GM23248 (cell line): Measurements from ENCODE around the gene METTL8. TPM values are rescaled to one million over a fixed set of nuclear protein-coding genes. Genes with fewer than 3 reads are reported as not detected.

ENCODE experiments used
- DNase-seq: peaks from one replicate; pipeline ENCODE4 v3.0.0-alpha.2; 2015
- H2AFZ ChIP-seq: fragments of 200-600 bp; sonication (generic); 2 replicates; pipeline ENCODE4 v1.6.1; 2016; ENCODE audit warnings: antibody characterized with exemption
- H3F3A ChIP-seq: fragments of 200-600 bp; sonication (generic); 2 replicates; pipeline ENCODE4 v1.6.1; 2016; ENCODE audit warnings: mild to moderate bottlenecking, antibody characterized with exemption, mixed run types; ENCODE audit not compliant: insufficient read depth
- H3K27ac ChIP-seq: fragments of 200-600 bp; sonication (generic); 2 replicates; pipeline ENCODE4 v1.5.1; 2016; ENCODE audit warnings: mild to moderate bottlenecking
- H3K27me3 ChIP-seq: fragments of 200-600 bp; sonication (generic); replicated peaks from 2 replicates; pipeline ENCODE4 v1.6.1; 2016; ENCODE audit warnings: mild to moderate bottlenecking; ENCODE audit not compliant: insufficient read depth
- H3K36me3 ChIP-seq: fragments of 200-600 bp; sonication (generic); 2 replicates; pipeline ENCODE4 v1.6.1; 2016; ENCODE audit warnings: low read depth, mild to moderate bottlenecking
- H3K4me1 ChIP-seq: fragments of 200-600 bp; sonication (generic); 2 replicates; pipeline ENCODE4 v1.6.1; 2016; ENCODE audit warnings: mild to moderate bottlenecking; ENCODE audit not compliant: insufficient read depth
- H3K4me2 ChIP-seq: fragments of 200-600 bp; sonication (generic); one replicate; pipeline ENCODE4 v1.6.1; 2016; ENCODE audit warnings: mild to moderate bottlenecking; ENCODE audit not compliant: unreplicated experiment
- H3K4me3 ChIP-seq: fragments of 200-600 bp; sonication (generic); 2 replicates; pipeline ENCODE4 v1.5.1; 2016; ENCODE audit warnings: mild to moderate bottlenecking
- H3K79me2 ChIP-seq: fragments of 200-600 bp; sonication (generic); 2 replicates; pipeline ENCODE4 v1.6.1; 2016; ENCODE audit warnings: mild to moderate bottlenecking; ENCODE audit not compliant: insufficient read depth
- H3K9ac ChIP-seq: fragments of 200-600 bp; sonication (generic); 2 replicates; pipeline ENCODE4 v1.6.1; 2016; ENCODE audit warnings: mild to moderate bottlenecking
- H3K9me2 ChIP-seq: fragments of 200-600 bp; sonication (generic); 2 replicates; pipeline ENCODE4 v1.6.1; 2016; ENCODE audit warnings: mixed run types, mild to moderate bottlenecking, moderate library complexity; ENCODE audit not compliant: insufficient read depth
- H3K9me3 ChIP-seq: fragments of 200-600 bp; sonication (generic); one replicate; pipeline ENCODE4 v1.6.1; 2017; ENCODE audit warnings: low read depth
- H4K20me1 ChIP-seq: fragments of 200-600 bp; sonication (generic); 2 replicates; pipeline ENCODE4 v1.6.0; 2016; ENCODE audit not compliant: insufficient read depth
- EZH2 ChIP-seq: fragments of 200-600 bp; sonication (generic); IDR thresholded peaks from 2 replicates; pipeline ENCODE4 v1.6.1; 2018; ENCODE audit warnings: antibody characterized with exemption, mild to moderate bottlenecking; ENCODE audit not compliant: insufficient read depth, poor library complexity, severe bottlenecking
- EZH2phosphoT487 ChIP-seq: fragments of 200-600 bp; sonication (generic); IDR thresholded peaks from 2 replicates; pipeline ENCODE4 v1.6.1; 2018; ENCODE audit warnings: antibody characterized with exemption, moderate library complexity, mild to moderate bottlenecking, low read depth; ENCODE audit not compliant: insufficient read depth
- WGBS, 2 experiments: methylation state at CpG; one replicate each; pipeline ENCODE4 v1.1.6; 2015 to 2017; ENCODE audit warnings: low lambda C conversion rate in 2 of 2, low coverage in 1 of 2; ENCODE audit errors: missing lambda C conversion rate in 2 of 2; 5-methylcytosine and 5-hydroxymethylcytosine counted together
- in situ Hi-C: fragments of 300-500 bp; cut with MboI; formaldehyde crosslinking; loops from 2 replicates; pipeline ENCODE4 v1.15.0; 2020
- polyA plus RNA-seq: library from polyadenylated mRNA; unstranded; fragments of >200 nt; fragmentation: Nextera tagmentation; extraction: Ambion mirVana; gene quantifications from 2 replicates; pipeline ENCODE4 v1.2.1, GENCODE V29; 2016
- total RNA-seq: library from RNA; depleted of rRNA; stranded (reverse); fragments of >200 nt; shearing (Covaris generic); gene quantifications from 2 replicates; pipeline ENCODE4 v1.2.3, GENCODE V29; 2014

Gene METTL8
- total and polyA plus RNA-seq, 2 experiments from 2014 or later: 27.2 to 38.5 TPM

DNA sequence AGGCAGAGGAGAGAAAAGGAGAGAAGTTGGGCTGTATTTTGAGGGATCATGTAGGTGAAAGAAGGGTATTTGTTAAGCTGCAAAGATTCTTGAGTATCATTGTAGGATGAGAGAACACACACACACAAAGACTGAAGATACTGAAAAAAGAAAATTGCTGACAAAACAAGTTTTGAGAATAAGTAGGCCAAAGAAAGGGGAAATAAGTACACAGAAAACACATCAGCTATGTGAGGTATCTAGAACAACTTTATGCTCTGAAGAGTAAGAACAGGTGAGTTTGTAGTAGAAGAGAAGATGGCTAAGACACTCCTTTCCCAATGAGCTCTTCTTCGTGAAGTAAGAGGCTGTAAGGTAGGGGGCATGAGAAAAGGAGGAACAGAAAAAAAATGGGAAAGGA lies 28.2 kb downstream of the METTL8 start:
- 88 to 96% methylated on average over 1 of the region's 1 CpG for WGBS, 2 experiments
- in situ Hi-C loops: loop anchor here (25.0 kb wide), 1 partner anchor 243 kb away; the partner anchor contains the start of gene TLK1
- peaks cover 63% of the 10 kb centered on the region for H3K79me2 ChIP-seq

DNA sequence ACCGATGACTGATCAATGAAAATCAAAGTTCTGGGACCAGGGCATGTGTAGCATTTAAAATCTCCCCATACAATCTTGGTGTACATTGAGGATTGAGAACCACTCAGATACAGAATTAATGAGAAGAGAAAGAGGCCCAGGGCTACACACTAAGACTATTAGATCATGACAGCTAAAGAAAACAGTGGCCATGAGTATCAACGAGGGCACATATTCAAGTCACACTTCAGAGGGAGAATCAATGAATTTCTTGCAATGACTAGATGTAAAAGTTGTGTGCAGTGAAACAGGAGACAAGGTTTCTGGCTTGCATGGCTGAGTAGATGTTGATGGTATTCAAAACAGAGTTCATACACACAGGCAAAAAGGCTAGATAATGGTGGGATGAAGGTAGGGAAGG lies 29.1 kb downstream of the METTL8 start:
- Histone ChIP-seq H3K4me1 (peaks cover 23% of the 10 kb centered on the region), H3K9me2 (no peaks in the 10 kb centered on the region), H3F3A (no peaks in the 10 kb centered on the region), H4K20me1 (no peaks in the 10 kb centered on the region), H3K79me2 (peaks cover 55% of the 10 kb centered on the region), H3K27ac (peak overlapping the region; percentile 37), H3K36me3 (no peaks in the 10 kb centered on the region), H3K9me3 (no peaks in the 10 kb centered on the region), H2AFZ (no peak overlapping the region), H3K4me3 (no peak overlapping the region), H3K4me2 (peak overlapping the region; percentile 51), H3K9ac (no peak overlapping the region), H3K27me3 (no peaks in the 10 kb centered on the region)
- no peak for TF ChIP-seq EZH2phosphoT487
- TF ChIP-seq EZH2: no peak
- WGBS, 2 experiments: 96 to 97% methylated on average over 2 of the region's 2 CpGs
- in situ Hi-C loops: loop anchor here (25.0 kb wide), 1 partner anchor 242 kb away; the partner anchor contains the start of gene TLK1
- DNase-seq: no peak

More for the DNA sequence above, 28.2 kb downstream of the METTL8 start:
- H3K9me3 ChIP-seq: no peaks in the 10 kb centered on the region
- no peak overlapping the region for H3K9ac ChIP-seq
- H3K4me2 ChIP-seq: no peak overlapping the region
- H3K36me3 ChIP-seq: no peaks in the 10 kb centered on the region
- H2AFZ ChIP-seq: no peak overlapping the region
- H3K27ac ChIP-seq: no peak overlapping the region
- DNase-seq: no peak
- H3F3A ChIP-seq: no peaks in the 10 kb centered on the region
- no peaks in the 10 kb centered on the region for H3K9me2 ChIP-seq
- H4K20me1 ChIP-seq: no peaks in the 10 kb centered on the region
- no peak overlapping the region for H3K4me3 ChIP-seq
- TF ChIP-seq EZH2phosphoT487 (no peak), EZH2 (no peak)
- H3K27me3 ChIP-seq: no peaks in the 10 kb centered on the region
- peaks cover 31% of the 10 kb centered on the region for H3K4me1 ChIP-seq

DNA sequence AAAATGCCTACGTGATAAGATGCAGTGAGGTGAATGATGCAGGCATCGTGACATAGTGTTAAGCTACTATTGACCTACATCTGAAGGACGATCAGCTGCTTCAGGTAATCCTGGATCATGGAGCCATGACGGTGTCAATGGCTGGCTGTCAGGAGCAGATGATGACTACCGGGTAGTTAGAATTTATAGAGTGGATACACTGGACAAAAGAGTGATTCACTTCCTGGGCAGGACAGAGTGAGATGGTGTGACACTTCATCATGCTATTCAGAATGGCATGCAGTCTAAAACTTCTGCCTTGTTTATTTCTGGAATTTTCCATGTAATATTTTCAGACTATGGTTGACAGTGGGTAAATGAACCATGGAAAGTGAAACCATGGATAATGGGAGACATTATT lies 29.5 kb downstream of the METTL8 start:
- peak overlapping the region; percentile 51 for H3K4me2 ChIP-seq
- in situ Hi-C loops: loop anchor here (25.0 kb wide), 1 partner anchor 242 kb away; the partner anchor contains the start of gene TLK1
- peak; percentile 84 for DNase-seq
- H3F3A ChIP-seq: no peaks in the 10 kb centered on the region
- H3K27ac ChIP-seq: peak overlapping the region; percentile 37
- no peaks in the 10 kb centered on the region for H3K9me3 ChIP-seq
- no peaks in the 10 kb centered on the region for H3K9me2 ChIP-seq
- peaks cover 20% of the 10 kb centered on the region for H3K4me1 ChIP-seq
- TF ChIP-seq EZH2 (no peak), EZH2phosphoT487 (no peak)
- H4K20me1 ChIP-seq: no peaks in the 10 kb centered on the region
- H3K4me3 ChIP-seq: no peak overlapping the region
- H3K79me2 ChIP-seq: peaks cover 51% of the 10 kb centered on the region
- H2AFZ ChIP-seq: no peak overlapping the region
- no peak overlapping the region for H3K9ac ChIP-seq
- no peaks in the 10 kb centered on the region for H3K27me3 ChIP-seq
- no peaks in the 10 kb centered on the region for H3K36me3 ChIP-seq
- 56% methylated on average over 5 of the region's 5 CpGs for WGBS, 2 experiments

DNA sequence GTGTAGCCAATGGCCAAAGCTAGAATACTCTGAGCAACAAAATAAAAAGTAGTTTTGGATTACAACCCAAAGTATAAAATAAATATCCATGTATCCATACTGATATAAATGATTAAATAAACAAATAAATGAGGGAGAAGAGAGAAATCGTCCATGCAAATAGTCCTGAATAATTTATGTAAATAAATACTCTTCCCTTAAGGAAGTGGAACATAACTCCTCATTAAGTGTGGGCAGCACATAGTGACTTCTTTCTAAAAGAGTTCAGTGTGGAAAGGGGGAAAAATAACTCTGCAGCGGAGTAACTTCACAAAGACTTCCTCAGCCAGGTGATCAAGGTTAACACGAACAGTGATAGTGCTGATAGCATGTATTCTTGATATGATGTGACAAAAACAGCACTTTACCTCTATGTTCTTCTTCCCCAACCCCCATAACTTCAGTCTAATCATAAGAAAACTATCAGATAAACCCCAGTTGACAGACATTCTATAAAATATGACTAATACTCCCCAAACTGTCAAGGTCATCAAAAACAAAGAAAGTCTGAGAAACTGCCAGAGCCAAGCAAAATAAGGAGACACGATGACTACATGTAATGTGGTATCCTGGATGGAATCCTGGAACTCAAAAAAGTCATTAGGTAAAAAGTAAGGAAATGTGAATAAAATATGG lies 30.7 kb downstream of the METTL8 start:
- H3K4me1 ChIP-seq: peaks cover 20% of the 10 kb centered on the region
- H3K4me2 ChIP-seq: peak overlapping the region; percentile 8
- H3K36me3 ChIP-seq: no peaks in the 10 kb centered on the region
- no peaks in the 10 kb centered on the region for H3K9me3 ChIP-seq
- no peaks in the 10 kb centered on the region for H3F3A ChIP-seq
- no peak overlapping the region for H3K27ac ChIP-seq
- in situ Hi-C loops: loop anchor here (25.0 kb wide), 1 partner anchor 241 kb away; the partner anchor contains the start of gene TLK1
- DNase-seq: peak; percentile 40
- no peak for TF ChIP-seq EZH2
- no peak for TF ChIP-seq EZH2phosphoT487
- H3K79me2 ChIP-seq: peaks cover 43% of the 10 kb centered on the region
- WGBS, 2 experiments: 76 to 85% methylated on average over 4 of the region's 4 CpGs
- H4K20me1 ChIP-seq: no peaks in the 10 kb centered on the region
- H3K9ac ChIP-seq: no peak overlapping the region
- no peak overlapping the region for H2AFZ ChIP-seq
- no peaks in the 10 kb centered on the region for H3K27me3 ChIP-seq
- no peak overlapping the region for H3K4me3 ChIP-seq
- H3K9me2 ChIP-seq: no peaks in the 10 kb centered on the region
